ENCODE data around the gene TSSK1B. TPM values are rescaled to one million over a fixed set of nuclear protein-coding genes. Genes with fewer than 3 reads are reported as not detected.

The TSSK1B gene, protein sequence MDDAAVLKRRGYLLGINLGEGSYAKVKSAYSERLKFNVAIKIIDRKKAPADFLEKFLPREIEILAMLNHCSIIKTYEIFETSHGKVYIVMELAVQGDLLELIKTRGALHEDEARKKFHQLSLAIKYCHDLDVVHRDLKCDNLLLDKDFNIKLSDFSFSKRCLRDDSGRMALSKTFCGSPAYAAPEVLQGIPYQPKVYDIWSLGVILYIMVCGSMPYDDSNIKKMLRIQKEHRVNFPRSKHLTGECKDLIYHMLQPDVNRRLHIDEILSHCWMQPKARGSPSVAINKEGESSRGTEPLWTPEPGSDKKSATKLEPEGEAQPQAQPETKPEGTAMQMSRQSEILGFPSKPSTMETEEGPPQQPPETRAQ
- total RNA-seq (not detected), polyA plus RNA-seq (not detected)
- long read RNA-seq, donor 1, result 0 reads
- long read RNA-seq, donor 2, result 0 reads

DNA sequence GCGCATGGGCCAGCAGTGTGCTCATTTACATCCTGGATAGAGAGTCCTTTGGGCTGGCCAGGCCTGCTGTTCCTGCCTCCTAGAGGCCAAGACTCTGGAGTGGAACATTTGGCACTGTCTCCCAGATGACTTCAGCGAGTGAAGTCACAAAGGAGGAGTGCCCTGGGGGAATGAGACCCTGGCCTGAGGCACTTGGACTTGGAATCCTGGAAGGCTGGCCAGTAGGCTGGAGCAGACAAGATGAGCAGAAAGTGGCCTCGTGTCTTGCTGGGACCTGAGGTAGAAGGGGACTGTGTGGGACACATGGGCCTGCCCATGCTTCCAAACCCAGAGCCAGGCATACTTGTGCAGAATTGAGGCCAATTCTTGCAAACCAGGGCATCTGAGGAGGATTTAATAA, at the start of gene TSSK1B:
TSS of gene TSSK1B (minus strand) at position 101 of the 400 bp plus-strand sequence. CDS start 150 bp downstream, outside the sequence.
- intact Hi-C loops (cut with DNase I), result no loop called here
- no peak within 1 kb of the TSS for H3K27ac ChIP-seq
- no peak for ATAC-seq
- no peaks in the 10 kb centered on the region for H3K4me1 ChIP-seq
- H3K4me3 ChIP-seq, result no peak within 1 kb of the TSS
- 75 to 81% (median 78%) methylated on average over 3 of the region's 3 CpGs for WGBS, 3 donors
- TF ChIP-seq, protein P1, sequence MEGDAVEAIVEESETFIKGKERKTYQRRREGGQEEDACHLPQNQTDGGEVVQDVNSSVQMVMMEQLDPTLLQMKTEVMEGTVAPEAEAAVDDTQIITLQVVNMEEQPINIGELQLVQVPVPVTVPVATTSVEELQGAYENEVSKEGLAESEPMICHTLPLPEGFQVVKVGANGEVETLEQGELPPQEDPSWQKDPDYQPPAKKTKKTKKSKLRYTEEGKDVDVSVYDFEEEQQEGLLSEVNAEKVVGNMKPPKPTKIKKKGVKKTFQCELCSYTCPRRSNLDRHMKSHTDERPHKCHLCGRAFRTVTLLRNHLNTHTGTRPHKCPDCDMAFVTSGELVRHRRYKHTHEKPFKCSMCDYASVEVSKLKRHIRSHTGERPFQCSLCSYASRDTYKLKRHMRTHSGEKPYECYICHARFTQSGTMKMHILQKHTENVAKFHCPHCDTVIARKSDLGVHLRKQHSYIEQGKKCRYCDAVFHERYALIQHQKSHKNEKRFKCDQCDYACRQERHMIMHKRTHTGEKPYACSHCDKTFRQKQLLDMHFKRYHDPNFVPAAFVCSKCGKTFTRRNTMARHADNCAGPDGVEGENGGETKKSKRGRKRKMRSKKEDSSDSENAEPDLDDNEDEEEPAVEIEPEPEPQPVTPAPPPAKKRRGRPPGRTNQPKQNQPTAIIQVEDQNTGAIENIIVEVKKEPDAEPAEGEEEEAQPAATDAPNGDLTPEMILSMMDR (IDR thresholded peaks at IDR 0.05), result no peak
- no peak for DNase-seq
- no peaks in the 10 kb centered on the region for H3K9me3 ChIP-seq
- no peaks in the 10 kb centered on the region for H3K27me3 ChIP-seq (ENCODE audit: insufficient read depth in 3 of 3, low read length in 2 of 3)
- H3K36me3 ChIP-seq (ENCODE audit: insufficient read depth in 1 of 2, low read depth in 1 of 2), result no peaks in the 10 kb centered on the region

- Histone ChIP-seq H3K27ac (no peak overlapping the region), H3K36me3 (ENCODE audit: insufficient read depth in 1 of 2, low read depth in 1 of 2) (no peaks in the 10 kb centered on the region), H3K9me3 (no peaks in the 10 kb centered on the region), H3K27me3 (ENCODE audit: insufficient read depth in 3 of 3, low read length in 2 of 3) (peaks cover 0 to 10% (median 0%) of the 10 kb centered on the region in 3 donors), H3K4me3 (no peak overlapping the region), H3K4me1 (no peaks in the 10 kb centered on the region)
- ATAC-seq (no peak), DNase-seq (no peak)
- TF ChIP-seq, protein P1 (IDR thresholded peaks at IDR 0.05), result no peak
- intact Hi-C loops (cut with DNase I), result no loop called here
- 72 to 80% (median 75%) methylated on average over 5 of the region's 5 CpGs for WGBS, 3 donors
Measured at GRCh38 chr5:113480243-113480642, 45.5 kb upstream of the TSSK1B start.

DNA sequence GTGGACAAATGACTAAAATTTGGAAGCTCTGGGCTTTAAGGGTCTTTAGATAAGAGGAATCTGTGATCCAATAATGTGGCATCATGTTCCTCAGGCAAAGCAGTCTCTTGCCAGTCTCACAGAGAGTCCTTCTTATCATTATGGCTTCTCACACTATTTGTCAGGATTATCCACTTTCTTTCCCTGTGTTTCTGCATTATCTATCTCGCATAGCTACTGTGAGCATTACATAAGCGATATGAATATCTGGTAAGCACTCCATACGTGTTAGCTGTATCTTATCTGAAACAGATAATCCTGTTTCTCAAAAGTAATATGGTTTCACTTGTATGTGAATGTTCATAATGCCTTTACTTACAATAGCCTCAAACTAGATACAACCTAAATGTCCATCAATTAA, 43.9 kb upstream of the TSSK1B start:
- H3K27ac ChIP-seq, result no peak overlapping the region
- TF ChIP-seq, protein P1 (IDR thresholded peaks at IDR 0.05), result no peak
- H3K4me1 ChIP-seq, result no peaks in the 10 kb centered on the region
- H3K27me3 ChIP-seq (ENCODE audit: insufficient read depth in 3 of 3, low read length in 2 of 3), result peaks cover 0 to 5% (median 0%) of the 10 kb centered on the region in 3 donors
- intact Hi-C loops (cut with DNase I), result no loop called here
- H3K9me3 ChIP-seq, result no peaks in the 10 kb centered on the region
- DNase-seq (no peak), ATAC-seq (no peak)
- 89 to 96% (median 91%) methylated on average over 3 of the region's 3 CpGs for WGBS, 3 donors
- H3K4me3 ChIP-seq, result no peak overlapping the region
- no peaks in the 10 kb centered on the region for H3K36me3 ChIP-seq (ENCODE audit: insufficient read depth in 1 of 2, low read depth in 1 of 2)

- intact Hi-C loops (cut with DNase I), result no loop called here
- DNase-seq (no peak), ATAC-seq (no peak)
- 61 to 68% (median 63%) methylated on average over 5 of the region's 5 CpGs for WGBS, 3 donors
- Histone ChIP-seq H3K36me3 (ENCODE audit: insufficient read depth in 1 of 2, low read depth in 1 of 2) (no peaks in the 10 kb centered on the region), H3K4me1 (no peaks in the 10 kb centered on the region), H3K4me3 (no peak overlapping the region), H3K9me3 (no peaks in the 10 kb centered on the region), H3K27ac (no peak overlapping the region), H3K27me3 (ENCODE audit: insufficient read depth in 3 of 3, low read length in 2 of 3) (no peaks in the 10 kb centered on the region)
- TF ChIP-seq, protein P1 (IDR thresholded peaks at IDR 0.05), result no peak
Measured at GRCh38 chr5:113474100-113474728, 39.4 kb upstream of the TSSK1B start.

All from psoas muscle (tissue), 8 donors.